GM18502 (cell line): ENCODE measurements around the gene EFNA3.
A peak's percentile ranks its signal among the peaks of the same experiment; 100 is the strongest.

Experiments
- ATAC-seq: cut with Tn5 transposase; IDR thresholded peaks from one replicate; pipeline ENCODE4 v1.9.1; 2021; ENCODE audit warnings: mild to moderate bottlenecking; ENCODE audit not compliant: unreplicated experiment, poor library complexity

Gene EFNA3

GRCh38 chr1:155081472-155082300, 3.0 kb downstream of the EFNA3 start:
- no peak for ATAC-seq

GRCh38 chr1:155082301-155083051, 3.8 kb downstream of the EFNA3 start:
- no peak for ATAC-seq

GRCh38 chr1:155083052-155083541, 4.5 kb downstream of the EFNA3 start:
- no peak for ATAC-seq

- ATAC-seq = peak; percentile 4
Observed at GRCh38 chr1:155083865-155084721, 5.5 kb downstream of the EFNA3 start.

- ATAC-seq = peak; percentile 72
Observed at GRCh38 chr1:155084722-155085503, 6.3 kb downstream of the EFNA3 start.

GRCh38 chr1:155085504-155086127, 7.0 kb downstream of the EFNA3 start:
- ATAC-seq = no peak

GRCh38 chr1:155086128-155086741, 7.6 kb downstream of the EFNA3 start:
- ATAC-seq = no peak

- ATAC-seq = no peak
Observed at GRCh38 chr1:155086856-155087535, 8.4 kb downstream of the EFNA3 start.

GRCh38 chr1:155091071-155092051, 12.7 kb downstream of the EFNA3 start:
- no peak for ATAC-seq

GRCh38 chr1:155092131-155092530, 13.5 kb downstream of the EFNA3 start:
- ATAC-seq = no peak

- no peak for ATAC-seq
Observed at GRCh38 chr1:155092641-155093040, 14.0 kb downstream of the EFNA3 start.

GRCh38 chr1:155093911-155094621, 15.4 kb downstream of the EFNA3 start:
- ATAC-seq = no peak

- no peak for ATAC-seq
Observed at GRCh38 chr1:155094622-155094948, 15.9 kb downstream of the EFNA3 start.

- ATAC-seq = no peak
Observed at GRCh38 chr1:155099331-155099730, 20.7 kb downstream of the EFNA3 start.

- ATAC-seq = no peak
Observed at GRCh38 chr1:155103325-155103724, 24.7 kb downstream of the EFNA3 start.

- ATAC-seq = no peak
Observed at GRCh38 chr1:155104605-155105534, 26.2 kb downstream of the EFNA3 start.
